Stimulated activated CD8-positive, alpha-beta memory T cell treated with anti-CD3 and anti-CD28 coated beads, Interleukin-12 subunit alpha, Interleukin-12 subunit beta, amount 100 ng/mL, for 24 hours (primary cell): Measurements from ENCODE around the gene CMIP.

Source experiments
- DNase-seq: peaks from one replicate; pipeline ENCODE4 v3.0.0-alpha.2; 2020; ENCODE audit errors: extremely low read depth

Gene CMIP

DNA sequence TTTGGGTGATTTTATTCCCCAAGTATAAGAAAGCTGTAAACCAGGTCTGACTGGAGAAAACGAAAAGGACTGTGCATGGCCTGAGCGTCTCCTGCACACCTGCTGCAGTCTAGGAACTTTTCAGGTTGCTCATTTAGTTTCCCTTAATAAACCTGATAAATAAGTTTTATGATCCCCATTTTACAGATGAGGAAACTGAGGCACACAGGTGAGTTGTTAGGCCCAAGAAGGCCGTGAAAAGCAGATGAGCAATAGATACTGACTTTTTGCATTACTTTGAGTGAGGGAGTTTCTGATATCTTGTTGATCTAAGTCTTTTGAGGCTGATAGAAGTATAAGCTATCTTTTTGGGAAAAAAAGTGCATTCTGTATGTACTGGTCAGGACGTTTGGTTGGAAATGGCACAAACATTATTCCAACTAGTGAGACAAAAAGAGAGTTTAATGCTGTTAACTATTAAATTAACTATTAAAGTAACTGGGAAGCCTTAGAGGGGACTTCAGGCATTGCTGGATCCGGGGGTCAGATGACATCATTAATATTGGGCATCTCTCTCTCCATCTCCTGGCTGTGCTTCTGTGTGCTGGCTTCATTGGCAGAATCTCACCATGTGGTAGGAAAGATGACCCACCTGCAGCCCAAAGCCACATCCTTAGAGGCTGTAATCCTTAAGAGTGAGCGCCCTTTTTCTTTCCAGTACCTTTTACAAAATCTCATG, 163.4 kb downstream of the CMIP start:
- no peak for DNase-seq

DNA sequence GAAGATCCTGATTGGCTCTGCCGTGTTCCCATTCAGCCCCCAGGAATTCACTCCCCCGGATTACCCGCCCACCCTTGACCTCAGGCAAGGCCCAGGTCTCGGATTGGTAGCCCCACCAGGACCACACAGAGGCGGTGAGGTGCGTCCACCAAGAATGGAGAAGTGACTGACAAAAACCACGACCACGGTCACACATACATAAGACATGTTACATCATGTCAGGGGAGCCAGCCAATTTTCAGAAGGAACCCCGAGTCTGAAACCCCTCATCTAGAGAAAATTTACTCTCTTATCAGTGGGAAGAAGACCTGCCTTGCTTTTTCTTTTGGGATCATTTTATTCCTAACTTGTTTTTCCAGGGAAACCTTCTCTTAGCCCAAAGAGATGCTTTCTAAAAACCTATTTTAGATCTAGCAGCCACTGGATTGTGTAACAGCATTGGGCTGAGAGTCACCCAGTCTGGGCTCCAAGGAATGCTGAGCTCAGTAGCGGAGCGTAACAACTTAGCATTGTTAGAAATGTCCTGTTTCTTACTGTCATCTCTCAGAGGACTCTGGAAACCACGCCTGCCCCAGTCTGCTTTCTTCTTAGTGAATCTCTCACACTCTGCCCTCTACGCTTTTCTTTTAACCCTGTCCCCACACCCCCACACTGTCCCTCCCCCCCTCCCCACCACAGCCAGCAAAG, 164.1 kb downstream of the CMIP start:
- no peak for DNase-seq

DNA sequence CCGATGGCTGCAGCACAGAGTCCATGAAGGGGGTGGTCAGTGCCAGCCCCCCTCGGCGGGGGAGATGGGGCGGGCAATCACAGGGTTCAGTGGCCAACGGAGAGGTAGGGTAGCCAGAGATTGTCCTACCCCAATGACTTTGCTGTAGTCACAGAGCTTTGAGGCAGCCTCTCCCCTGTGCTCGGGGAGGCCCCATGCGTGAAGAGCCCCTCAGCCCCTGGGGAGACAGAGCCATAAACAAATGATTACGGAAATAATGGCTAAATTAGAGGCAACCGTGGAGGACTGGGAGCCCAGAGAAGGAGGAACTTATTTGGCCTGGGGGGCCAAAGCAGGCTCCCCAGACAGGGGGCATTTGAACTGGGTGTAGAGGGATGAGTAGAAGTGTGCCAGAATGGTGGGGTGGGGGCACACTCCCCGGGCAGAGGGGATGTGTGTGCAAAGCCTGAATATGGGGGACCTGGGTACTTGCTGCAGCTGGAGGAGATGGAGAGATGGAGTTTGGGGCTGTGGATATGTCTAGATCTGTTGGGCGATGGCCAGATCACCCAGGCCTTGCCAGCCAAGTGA, 164.8 kb downstream of the CMIP start:
- no peak for DNase-seq

DNA sequence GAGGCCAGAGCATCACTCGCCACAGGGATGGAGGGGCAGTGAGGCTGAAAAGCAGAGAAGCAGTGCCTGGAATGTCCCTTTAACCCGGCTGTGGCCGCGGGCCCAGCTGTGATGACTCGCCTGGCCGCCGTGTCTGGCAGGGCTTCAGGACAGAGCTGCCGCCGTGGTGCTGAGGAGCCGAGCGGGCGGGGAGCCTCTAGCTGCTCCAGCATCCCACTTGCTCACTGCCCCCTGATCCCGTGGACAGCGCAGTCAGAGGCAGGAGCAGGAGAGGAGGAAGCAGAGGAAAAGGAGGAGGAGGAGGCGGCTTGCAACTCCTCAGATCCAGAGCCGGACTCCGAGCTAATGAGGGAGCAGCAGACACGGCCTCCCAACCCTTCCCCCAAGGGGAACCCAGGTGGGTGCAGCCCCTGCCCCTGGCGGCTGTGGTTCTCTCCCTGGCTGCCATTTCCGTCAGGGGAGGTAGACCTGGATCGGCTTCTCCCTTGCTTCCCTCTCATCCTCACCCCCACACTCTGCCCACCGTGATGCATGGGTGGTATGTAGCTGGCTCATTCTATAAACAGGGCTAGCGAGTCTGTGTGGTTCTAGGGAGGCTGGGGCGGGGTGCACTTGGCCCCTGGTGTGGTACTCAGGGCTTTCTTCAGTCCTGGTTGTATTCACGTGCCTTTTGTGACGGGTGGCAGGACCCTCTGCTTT, 165.7 kb downstream of the CMIP start:
- no peak for DNase-seq

DNA sequence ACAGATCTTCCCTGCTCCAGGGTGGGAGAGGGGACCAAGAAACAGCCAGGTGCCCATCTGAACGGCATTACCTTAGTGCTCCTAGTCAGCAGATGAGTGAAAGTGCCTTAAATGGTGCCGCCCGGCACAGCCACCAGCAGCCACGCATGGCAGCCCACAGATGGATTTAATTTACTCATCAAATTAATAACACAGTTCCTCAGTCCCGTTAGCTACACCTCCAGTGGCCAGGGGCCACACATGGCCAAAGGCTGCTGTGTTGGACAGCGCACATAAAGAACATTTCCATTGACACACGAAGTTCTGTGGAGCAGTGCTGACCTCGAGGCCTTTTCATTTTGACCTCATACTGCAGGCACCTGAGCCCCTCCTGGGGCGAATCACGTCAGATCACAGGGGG, 166.3 kb downstream of the CMIP start:
- no peak for DNase-seq

DNA sequence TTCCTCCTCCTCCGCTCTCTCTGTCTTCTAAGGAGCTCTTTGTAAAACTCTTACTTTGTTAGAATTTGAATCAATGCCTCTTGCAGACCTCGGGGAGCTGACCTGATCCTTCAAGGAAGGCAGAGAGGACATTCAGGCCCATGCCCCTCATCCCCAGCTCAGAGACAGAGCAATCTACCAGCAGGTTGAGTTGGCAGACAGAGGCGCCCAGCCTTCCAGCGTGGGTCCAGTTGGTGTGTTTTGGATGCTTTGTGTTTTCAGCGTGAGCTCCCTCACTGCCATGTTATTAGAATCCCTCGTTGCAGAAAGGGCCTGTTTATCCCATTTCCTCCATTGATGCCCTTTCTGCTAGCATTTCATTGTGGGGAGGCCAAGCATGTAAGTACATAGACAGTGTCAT, 167.1 kb downstream of the CMIP start:
- DNase-seq, result no peak

DNA sequence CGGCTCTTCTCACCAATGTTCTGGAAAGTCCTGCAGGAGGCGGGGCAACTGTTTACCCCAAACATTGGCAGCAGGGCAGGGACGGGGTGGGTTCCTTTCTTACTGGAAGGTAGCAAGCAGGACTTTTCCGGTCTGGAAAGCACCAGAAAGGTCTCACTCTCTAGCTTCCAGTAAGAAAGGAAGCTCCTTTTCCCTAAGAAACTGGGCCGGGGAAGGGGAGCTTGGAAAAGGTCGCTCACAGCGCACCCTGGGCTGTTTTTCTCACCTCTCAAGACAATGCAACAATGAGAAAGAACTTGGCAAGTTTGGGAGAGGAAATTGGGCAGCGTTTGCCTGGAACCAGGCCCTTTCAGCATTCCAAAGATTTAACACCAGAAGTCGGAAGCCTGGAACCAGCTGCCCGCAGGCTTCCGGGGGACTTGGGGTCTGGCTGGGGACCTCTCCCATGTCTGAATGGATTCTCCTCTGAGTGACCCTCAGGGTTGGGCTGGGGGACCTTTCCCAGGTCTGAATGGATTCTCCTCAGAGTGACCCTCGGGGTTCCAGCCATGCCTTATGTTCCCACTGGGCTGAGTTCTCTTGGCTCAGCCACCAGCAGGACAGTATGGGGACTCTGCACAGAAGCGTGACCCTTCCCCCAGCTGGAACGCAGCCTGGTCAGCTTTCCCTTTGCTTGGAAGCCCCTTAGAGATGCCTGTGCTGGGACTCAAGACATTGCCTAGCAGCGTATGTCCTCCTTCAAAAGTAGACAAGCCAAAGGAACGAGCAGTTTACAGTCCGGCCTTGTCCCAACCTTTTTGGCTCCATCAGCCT, 167.9 kb downstream of the CMIP start:
- DNase-seq, result no peak

DNA sequence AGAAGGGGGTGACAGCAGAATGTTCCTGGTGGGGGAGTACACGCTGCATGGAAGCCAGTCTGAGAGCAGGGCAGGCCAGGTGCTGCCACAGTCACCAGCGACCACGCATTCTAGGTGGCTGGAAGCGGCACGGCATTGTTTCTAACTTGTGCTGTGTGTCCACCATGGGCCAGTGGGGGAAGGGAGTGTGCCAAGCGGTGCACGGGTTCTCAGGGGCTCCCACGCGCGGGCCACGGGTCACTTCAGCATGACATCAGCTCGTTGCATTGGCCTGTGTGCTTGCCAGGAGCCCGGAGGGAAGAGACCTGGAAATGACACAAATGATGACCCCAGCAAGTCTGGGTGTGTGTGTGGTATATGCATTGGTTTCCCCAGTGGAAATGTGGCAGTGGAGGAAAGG, 169.6 kb downstream of the CMIP start:
- DNase-seq, result no peak

DNA sequence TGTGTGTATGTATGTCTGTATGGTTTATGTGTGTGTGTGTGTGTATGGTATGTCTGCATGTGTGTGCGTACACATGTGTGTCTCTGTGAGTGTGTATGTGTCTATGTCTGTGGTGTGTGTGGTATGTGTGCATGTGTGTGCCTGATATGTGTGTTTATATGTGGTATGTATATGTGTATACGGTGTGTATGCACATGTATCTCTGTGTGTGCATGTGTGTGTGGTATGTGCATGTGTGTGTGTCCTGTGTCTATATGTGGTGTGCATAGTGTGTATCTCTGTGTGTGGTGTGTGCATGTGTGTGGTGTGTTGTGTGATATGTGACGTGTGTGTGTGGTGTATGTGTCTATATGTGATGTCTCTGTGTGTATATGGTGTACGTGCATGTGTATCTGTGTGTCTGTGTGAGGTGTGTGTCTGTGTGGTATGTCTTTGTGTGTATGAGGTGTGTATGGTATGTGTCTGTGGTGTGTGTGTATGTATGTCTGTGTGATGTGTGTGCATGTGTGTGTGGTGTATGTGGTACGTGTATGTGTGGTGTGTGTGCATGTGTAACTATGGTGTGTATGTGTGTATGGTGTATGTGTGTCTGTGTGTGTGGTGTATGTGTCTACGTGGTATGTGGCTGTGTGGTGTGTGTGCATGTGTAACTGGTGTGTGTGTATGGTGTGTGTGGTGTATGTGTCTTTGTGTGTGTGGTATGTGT, 170.2 kb downstream of the CMIP start:
- no peak for DNase-seq

DNA sequence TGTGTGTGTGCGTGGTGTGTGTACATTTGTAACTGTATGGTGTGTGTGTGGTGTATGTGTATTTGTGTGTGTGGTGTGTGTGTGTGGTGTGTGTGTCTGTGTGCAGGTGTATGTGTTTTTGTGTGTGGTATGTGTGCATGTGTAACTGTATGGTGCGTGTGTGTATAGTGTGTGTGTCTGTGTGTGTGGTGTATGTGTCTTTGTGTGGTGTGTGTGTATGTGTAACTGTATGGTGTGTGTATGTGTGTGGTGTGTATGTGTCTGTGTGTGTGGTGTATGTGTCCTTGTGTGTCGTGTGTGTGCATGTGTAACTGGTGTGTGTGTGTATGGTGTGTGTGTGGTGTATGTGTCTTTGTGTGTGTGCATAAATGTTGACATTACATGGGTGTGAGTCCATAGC, 170.8 kb downstream of the CMIP start:
- DNase-seq, result no peak

DNA sequence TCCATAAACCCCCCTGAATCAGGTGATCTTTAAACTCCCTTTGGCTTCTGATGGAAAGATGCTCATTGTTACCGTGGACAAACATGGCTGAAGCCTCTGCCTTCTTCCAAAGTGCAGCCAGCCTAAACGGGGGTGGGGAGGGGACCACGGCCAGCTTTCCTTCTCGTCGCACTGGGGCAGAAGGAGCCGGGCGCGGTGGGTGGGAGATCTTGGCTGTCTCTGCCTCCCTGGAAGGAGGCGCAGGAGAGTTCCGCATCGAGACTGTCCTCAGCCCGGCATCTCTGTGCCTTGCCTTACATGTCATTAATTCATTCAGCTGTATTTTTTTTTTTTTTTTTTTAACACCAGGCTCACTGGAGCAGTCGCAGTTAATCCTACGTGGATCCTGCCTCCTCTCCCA, 171.2 kb downstream of the CMIP start:
- DNase-seq, result no peak

DNA sequence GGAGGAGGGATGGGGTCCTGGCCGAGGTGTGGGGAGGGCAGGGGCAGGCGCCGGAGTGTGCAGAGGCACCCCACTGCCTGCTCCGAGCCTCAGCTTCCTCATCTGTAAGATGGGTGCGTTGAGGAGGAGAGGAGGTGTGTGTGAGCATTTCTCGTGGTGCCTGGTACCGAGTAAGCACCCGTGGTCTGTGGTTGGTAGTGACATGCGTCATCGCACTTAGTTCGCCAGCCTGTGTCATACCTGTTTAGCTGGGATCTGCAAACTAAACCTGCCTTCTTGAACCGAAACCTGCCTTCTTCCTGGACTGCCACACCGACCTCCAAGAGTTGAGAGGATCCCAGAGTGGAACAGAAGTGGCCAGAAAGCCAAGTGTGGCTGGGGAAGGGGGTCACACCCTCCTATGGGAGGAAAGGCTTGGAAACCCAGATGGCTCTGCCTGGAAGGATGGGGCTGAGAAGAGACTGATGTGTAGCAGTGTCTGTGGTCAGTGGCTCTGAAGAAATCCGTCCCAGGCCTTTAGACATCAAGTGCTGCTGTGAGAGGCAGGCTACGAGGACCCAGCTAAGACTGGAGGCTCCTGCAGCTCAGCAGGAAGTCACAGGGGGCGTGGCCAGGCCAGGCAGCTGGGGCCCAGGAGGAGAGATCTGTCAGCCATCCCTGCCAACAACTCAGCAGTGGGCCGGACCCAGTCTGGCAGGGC, 171.9 kb downstream of the CMIP start:
- peak; percentile 52 for DNase-seq

DNA sequence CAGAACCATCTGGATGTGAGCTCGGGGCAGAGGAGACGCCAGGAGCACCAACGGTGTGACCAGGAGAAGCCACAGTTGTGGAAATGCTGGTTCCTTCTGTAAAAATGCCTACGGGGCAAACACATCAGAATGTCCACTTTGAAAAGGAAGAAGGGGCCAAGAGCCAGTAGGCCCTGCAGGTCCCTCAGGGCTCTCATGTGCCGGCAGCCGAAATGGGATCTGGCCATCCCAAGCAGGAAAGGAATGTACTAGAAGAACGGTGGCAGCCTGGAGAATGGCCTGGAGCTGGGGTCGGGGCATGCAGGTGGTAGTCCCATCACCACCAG, 172.4 kb downstream of the CMIP start:
- no peak for DNase-seq

DNA sequence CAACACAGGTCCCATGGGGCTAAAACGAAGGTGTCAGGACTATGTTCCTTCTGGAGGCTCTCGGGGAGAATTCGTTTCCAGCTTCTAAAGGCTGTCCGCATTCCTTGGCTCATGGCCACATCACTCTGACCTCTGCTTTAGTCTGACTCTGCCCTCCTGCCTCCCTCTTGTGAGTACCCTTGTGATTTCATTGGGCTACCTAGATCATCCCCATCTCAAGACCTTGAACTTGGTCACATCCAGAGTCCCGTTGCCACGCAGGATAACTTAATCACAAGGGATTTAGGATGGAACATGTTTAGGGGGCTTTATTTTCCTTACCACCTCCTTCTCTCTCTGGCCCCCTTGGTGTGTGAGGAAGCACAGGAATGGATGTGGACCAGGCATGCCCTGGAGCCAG, 173.6 kb downstream of the CMIP start:
- no peak for DNase-seq

DNA sequence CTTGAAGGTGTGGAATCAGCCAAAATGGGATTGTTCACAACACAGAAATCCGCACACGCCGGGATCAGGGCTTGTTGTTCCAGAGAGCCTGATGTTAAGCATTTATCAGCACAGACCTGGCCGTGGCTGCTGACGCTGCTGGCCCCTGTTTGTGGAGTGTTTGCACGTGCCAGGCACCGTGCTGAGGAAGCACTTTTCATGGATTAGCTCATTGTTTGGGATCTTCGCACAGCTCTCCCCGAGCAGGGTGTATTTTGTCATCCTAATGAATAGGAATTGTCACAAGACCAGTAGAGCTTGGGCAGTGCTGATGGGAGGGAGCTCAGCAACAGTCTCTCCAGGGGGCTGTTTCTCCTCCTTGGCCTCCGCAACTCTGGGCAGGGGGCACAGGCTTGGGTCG, 174.1 kb downstream of the CMIP start:
- DNase-seq, result no peak

DNA sequence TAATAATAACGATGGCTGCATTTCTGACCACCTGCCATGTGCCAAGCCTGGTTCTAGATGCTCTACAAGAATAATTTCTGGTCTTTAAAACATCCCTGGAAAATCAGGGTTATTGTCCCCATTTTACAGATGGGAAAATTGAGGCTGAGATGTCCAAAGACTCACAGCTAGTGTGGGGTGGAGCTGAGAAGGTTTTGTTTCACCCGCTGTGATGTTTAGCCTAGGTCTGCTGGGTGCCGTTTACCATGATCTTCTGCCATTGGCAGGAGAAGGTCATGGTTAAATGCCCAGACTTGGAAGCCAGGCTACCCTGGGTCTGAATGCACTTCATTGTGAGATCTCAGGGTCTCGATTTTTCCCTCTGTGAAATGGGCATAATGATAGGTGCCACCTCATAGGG, 175.4 kb downstream of the CMIP start:
- no peak for DNase-seq

DNA sequence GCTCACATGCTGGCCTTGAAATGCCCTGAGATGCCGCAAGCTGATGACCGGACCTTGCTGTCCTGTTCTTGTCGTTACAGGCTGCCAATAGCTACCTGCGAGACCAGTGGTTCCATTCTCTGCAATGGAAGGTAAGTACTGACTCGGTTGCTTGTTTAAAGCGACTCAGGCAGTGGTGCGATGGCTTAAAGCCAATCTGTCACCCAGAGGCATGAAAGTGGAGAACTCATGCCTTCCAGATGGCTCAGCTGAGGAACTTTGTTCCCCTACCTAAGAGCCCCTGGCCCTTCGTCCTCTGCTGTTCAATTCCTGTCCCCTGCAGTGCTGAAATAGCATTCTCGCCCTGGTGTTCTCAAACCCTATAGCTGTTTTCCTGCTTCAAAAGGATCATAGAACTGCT, 176.2 kb downstream of the CMIP start:
- DNase-seq, result no peak

DNA sequence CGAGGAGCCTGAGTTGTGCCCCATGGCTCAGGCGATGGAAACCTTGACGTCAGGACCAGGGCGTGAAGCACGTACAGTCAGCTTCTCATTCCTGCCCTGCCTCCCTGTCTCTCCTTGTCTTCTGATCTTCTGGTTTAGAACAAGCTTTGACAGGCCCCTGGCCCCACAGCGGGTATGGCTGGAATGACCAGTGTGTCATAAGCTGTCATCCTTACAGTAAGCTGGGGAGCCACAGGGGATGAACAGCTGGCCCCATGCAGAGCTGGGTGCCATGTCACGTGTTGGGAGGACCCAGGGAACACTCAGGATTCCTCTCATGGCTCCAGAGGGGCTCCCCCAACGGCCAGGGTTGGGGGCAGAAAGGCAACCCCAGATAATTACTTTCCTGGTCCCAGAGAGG, 176.9 kb downstream of the CMIP start:
- no peak for DNase-seq

DNA sequence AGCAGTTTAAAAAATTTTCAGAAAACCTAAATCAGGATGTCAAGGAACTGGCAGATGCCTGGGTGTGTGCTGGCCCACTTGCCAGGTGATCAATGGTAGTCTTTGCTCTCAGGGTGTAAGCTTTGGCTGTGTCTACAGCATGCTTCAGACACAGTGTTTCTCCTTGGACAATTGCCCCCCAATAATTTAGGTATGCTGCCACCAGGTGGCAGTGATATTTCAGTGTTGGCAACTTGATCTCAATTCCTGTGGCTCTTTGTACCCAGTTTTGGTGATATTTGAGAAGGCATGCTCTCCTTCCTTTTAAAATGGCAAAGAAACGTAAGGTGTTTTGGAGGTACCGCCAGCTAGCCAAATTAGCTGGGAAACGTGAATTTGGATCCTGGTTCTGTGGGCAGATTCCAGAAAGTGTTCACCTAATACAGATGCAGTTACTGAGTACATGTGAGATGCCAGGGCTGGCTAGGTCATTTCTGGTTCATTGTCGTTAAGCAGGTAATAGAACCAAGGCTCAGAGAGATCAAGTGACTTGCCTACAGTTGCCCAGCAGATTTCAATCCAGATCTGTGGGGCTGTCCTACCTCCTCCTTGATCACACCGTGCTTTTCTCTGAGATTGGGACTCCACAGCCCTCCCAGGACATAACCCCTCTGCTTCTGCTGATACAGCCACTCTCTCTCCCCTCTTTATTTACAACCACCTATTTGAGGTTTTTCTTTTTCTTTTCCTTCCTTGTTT, 178.9 kb downstream of the CMIP start:
- no peak for DNase-seq

DNA sequence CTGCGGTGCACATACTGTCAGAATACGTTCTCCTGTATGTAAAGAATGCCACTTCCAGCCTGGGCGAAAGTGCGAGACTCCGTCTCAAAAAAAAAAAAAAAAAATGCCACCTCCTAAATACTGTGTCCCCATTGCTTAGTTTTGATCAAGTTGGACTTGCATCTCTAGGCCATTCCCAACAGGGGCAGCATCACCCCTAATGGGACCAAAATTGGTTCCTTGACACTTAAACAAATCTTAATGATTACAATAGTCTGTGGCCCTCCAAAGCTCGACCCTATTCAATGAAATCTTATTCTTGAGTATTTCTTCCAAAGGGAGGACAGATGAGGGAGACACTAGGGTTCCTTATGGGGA, 179.8 kb downstream of the CMIP start:
- DNase-seq, result no peak
